COLO829 (cell line): Measurements from ENCODE around the gene RNASET2.

Experiments used
- DNase-seq: peaks from one replicate; pipeline ENCODE4 v3.0.0; 2012; ENCODE audit warnings: low spot score

The RNASET2 gene

DNA sequence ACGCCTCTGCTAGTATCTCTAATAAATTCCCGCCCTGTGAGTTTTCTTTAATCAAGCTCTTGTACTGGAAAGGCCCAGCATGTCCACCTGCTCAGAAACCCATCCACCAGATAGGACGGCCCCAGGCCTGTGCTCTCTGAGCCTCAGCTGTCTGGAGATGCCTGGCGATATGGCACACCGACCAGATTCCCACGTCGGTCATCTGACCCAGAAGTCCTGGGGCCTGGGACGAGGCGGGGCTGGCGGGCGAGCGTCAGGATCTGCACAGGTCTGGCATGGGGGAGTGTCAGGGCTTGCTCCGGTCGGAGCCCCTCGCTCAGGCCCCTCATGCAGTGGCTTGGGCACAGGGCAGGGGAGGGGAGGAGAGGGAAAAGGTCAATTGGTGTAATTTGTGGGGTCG lies 10.2 kb downstream of the RNASET2 start:
- no peak for DNase-seq

DNA sequence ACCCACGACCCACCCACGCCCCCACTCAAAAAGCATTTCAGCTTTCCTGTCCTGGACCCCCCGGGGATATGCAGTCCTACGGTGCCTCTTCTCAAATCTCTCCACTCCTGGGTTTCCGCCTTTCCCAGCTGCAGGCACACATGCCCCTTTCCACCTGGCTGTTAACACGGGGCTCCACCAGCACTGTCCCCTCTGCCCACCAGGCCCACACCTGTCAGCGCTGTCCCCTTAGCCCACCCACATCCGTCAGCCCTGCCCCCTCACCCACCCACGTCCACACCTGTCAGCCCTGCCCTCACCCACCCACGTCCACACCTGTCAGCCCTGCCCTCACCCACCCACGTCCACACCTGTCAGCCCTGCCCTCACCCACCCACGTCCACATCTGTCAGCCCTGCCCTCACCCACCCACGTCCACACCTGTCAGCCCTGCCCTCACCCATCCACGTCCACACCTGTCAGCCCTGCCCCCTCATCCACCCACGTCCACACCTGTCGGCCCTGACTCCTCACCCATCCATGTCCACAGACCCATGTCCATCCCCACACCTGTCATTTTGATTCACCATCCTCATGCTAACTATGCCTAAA lies 11.6 kb downstream of the RNASET2 start:
- DNase-seq = no peak

DNA sequence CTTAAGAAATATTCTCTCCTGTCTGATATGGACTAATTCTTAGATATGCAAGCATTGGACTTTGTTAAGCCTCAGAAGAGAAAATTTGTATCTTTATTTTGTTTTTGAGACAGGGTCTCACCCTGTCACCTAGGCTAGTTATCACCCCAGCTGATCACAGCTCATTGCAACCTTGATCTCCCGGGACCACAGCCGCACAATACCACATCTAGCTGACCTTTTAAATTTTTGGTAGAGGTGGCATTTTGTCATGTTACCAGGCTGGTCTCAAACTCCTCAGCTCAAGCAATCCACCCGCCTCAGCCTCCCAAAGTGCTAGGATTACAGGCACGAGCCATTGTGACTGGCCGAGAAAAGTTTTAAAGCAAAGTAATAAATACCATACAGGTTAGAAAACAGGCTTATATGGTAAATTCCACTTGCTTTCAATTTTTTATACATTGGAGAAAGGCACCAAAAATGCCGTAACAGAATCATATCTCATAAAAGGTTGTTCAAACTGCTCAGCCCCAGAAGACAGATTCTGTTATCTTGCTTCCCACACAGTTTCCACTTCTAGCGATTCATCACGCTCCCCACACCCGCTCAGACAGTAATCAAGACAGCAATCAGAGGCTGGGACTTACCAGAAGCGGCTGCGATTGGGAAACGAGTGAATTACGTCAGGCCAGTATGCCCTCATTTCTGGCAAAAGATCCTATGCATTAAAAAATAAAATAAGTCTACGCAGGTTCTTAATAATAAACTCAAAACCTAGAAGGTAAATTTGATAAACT lies 13.8 kb downstream of the RNASET2 start:
- DNase-seq = no peak

DNA sequence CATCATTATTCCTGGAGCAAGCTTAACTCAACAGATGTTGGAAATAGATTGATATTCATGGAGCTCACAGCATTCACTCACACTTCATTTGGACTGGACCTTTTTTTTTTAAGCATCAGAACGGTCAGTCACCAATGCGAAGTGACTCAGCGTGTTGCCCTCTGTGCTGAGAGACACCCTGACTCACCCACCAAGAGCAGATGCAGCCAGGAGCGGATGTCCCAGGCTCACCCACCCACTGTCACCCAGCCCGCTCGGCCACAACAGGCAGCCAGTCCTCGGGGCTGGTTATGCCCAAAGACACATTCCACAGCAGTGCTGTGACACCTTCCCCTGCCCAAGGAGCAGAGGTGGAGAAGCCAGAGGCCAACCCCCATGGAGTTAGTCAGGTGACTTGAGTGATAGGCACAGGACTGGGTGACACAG lies 15.7 kb downstream of the RNASET2 start:
- no peak for DNase-seq

DNA sequence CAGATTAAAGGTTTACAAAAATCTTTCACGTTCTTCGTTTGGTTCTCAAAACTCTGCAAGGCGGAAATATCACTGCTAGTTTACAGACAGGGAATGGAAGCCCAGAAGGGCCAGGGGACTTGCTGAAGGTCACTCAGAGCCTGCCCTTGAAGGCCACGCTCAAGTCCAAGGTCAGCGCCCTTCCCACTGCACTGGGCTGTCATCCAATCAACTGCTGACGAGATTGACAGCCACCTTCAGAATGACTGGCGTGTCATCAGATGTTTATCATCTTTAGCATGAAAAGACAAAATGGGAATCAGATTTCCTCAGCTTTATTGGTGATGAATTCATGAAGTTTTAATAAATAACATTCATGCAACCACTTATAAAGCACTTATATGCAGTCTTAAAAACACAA lies 16.5 kb downstream of the RNASET2 start:
- no peak for DNase-seq

DNA sequence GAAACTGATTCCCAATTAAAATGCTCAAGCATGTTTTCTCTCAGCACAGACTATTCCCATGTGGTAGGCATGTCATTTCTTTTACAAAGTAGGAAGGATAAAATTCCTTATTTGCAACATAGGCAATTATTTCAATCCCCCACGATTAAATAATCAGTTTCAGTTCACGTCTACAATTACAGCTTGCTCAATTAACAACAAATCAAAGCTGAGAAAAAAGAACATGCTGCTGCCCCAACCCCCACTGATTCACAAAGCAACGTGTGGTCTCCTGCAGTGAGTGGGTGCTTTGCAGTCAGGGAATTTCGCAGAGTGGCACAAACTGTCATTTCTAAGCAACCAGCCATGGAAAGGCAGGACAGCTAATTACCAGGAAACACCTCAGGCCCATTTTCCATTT lies 17.0 kb downstream of the RNASET2 start:
- DNase-seq = no peak

DNA sequence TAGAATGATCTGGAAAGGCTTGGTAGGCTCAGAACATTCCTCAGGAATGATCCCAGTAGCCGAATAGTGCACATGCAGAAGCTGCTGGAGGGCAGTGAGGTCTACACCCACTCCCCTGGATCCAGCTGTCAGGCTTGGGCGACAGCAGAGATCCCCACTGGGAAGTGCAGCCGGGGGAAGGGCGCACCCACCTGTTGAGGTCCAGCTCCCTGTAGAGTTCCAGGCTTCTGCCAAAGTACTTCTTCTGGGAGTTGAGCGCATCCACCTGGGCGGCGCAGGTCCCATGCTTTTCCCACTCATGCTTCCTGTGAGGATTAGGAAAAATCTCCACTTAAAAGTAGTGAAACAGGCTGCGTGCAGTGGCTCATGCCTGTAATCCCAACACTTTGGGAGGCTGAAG lies 17.6 kb downstream of the RNASET2 start:
- no peak for DNase-seq

DNA sequence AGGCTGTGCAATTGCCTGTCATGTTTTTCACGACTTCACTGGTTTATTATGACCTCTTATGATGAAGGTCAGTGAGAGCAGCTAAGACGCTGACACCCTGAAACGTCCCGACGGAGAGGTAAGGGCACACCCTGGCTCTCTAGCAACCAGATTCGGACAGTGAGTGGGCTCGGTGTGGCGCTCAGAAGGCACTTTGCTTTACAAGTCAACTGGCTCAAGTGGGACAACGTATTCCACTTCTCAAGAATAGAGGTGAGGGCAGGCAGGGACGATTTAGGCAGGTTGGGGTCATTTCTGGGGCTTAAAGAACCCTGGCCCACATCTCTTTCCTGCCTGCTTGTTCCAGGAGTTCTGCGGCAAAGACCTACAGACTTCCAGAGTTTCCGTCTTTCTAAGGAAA lies 18.2 kb downstream of the RNASET2 start:
- DNase-seq = no peak

DNA sequence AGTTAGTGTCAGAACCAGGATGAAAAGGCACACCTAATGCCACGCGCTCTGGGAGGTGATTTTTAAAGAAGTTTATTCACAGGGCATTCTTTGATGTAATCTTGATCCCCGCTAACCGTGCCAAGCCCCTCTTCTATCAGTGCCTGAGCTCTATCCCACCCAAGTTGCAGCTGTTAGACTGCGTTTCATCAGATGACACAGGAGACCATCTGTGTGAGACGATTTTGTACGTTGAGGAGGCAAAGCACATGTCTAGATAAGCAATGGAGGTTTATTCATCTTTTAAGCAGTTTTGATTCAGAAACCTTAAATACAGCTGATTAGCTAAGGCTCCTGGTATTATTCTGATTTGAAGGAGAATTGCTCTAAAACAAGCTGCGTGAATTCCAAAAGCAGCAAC lies 18.6 kb downstream of the RNASET2 start:
- no peak for DNase-seq

DNA sequence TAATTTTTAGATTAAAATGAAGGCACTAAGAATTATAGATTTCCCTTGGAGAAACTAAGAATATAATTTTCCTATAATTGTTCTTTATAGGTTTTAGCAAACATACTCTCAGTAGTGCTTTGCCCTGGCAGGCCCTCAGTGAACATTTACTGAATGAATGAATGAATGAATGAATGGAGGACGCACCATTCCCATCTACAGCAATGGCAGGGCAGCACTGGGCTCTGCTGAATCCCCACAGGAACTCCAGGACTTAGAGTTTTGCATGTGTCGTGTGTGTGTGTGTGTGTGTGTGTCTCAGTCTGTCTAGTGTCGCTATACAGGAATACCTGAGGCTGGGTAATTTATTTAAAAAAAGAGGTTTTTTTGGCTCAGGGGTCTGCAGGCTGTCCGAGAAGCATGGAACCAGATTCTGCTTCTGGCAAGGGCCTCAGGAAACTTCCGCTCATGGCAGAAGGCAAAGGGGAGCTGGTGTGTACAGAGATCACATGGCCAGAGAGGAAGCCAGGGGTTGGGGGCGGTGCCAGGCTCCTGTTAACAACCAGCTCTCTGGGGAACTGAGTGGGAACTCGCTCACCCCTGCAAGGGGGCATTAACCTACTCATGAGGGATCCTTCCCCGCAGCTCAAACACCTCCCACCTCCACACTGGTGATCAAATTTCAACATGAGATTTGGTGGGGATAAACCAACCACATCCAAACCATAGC lies 20.1 kb downstream of the RNASET2 start:
- DNase-seq = no peak

DNA sequence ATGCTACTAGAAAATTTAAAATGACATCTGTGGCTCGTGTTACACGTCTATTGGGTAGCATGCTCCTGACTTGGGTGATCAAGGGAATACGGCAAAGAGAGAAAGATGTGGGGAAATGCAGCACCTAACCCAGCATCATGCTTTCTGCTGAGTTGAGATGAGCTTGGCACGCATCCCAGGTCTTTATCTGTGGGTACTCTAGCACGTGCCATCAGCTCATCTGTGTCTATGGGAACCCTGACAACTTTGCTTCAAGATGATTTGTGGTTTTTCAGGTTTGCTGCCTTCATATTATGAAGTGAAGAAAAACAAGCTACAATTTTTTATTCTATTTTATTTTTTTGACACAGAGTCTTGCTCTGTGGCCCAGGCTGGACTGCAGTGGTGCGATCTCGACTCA lies 21.0 kb downstream of the RNASET2 start:
- no peak for DNase-seq

DNA sequence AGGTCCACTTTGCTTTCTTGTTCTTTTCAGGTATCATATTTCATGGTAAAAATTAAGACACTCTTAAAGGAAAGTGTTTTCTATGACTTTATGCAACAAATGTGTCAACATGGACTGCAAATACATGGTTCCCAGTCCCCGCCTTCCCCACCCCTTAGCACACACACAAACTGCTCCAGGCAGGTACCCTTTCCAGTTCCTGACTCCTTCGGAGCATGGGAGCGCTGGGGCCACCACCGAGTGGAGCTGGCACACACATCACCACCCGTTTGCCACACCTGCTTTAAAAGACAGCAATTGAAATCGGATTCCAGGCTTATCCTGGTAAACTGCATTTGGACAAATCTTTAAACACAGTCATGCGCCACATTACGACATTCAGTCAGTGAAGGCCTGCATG lies 22.2 kb downstream of the RNASET2 start:
- DNase-seq = no peak

DNA sequence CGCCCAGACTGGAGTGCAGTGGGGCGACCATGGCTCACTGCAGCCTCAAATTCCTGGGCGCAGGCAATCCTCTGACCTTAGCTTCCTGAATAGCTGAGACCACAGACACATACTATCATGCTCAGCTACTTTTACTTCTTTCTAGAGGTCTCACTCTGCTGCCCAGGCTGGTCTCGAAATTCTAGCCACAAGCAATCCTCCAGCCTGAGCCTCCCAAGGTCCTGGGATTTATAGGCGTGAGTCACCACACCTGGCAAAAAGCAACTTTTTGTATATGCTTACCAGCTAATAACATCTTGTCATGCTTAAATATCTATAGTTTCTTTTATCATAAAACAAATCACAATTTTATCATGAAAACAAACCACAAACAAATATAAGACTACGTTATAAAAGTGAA lies 23.0 kb downstream of the RNASET2 start:
- no peak for DNase-seq

DNA sequence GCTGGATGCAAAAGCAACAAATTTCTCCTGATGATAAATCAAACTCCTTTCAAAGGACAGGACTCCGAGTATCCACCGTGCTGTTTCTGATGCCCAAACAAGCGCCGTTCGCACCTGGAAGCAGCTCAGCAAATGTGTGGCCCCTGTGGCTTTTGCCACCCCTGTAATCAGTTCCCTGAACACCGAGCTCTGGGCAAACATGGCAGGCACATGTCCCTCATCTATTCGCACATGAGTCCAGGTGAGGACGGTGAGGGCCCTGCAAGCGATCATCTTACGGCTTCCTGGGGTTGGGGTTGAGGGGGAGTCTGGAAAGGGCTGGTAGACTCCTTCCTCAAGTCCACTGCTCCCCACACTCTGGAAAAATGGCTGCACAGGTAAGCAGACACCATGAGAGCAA lies 23.7 kb downstream of the RNASET2 start:
- DNase-seq = no peak

DNA sequence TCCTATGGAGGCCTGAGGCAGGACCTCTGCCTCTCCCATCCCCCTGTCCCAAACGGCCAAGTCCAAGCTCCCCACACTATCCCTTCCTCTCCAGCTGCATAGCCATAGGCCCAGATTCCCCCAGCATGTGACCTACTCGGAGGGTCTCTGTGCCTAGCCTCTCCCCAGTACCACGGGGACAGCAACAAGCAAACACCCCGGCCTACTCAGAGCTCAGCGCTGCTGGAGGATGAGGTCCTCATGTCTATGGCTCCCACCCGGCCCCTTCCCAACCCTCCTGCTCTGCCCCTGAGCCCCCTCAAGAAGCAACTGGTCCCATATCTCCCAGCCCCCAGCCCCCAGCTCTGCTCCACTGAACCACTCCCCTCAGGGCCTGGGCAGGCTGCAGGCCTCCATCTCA lies 24.2 kb downstream of the RNASET2 start:
- DNase-seq = no peak

DNA sequence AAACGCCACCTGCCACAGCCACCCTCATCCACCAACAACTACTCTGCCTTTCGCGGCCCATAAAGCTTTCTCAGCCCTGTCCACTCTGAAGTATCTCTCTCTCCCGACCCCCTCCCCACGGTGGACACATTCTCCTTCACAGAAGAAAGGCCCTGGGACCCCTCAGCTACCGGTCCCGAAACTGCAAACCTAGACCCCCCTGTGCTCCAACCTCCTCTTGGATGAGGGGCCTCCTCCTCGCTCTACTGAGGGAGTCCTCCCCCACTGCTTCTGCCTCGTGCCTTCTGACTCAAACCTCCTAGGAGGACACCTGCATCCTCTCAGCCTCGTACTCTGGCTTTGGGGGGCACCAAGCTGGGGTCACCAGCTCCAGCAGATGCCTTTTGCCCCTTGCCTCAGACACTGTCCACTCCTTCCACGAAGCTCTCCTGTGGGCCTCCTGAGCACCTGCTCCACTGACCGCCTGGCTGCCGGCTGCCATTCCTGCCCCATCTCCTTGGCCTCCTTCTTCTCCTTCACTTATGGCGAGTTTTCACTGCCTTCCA lies 24.9 kb downstream of the RNASET2 start:
- no peak for DNase-seq

DNA sequence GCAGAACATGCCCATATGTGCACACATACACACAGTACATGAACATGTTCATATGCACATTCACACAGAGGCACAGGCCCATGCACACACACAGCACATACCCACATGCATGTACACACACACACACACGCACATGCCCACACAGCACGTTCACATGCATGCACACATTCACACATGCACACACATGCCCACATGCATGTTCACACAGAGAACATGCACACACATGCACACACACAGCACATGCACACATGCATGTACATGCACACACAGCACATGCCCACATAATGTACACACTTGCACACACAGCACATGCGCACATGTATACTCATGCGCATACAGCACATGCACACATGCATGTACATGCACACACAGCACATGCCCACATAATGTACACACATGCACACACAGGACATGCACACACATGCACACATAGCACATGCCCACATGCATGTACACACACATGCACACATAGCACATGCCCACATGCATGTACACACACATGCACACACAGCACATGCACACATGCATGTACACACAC lies 25.9 kb downstream of the RNASET2 start:
- no peak for DNase-seq

DNA sequence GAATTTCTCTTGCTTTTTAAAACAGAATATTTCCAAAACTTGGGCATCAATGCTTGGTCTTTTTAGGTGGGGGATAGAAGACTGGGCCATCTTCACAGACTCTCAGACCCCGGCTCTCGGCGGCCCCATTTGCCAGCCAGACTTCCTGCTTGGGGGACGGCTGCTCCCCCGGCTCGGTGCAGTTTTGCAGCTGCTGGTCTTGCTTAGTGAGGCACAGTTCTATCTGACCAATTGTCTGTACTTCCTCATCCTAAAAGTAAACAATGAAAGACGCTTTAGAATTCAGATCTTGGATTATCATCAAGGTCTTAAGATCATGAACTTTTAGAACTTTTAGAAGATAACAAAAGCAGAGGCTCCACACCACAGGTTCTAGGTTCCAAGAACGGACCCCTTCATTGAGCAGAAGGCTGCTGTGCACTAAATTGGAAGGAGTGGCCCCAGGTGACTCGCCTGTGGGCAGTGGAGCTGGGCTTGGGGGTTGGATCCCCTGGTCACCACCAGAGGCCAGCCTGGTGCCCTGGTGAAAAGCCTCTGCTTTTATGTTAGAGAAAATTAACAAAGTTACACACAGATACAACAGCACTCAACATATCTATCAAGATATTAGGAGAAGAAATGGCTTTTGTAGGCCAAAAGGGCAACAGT lies 26.7 kb downstream of the RNASET2 start:
- DNase-seq = no peak

DNA sequence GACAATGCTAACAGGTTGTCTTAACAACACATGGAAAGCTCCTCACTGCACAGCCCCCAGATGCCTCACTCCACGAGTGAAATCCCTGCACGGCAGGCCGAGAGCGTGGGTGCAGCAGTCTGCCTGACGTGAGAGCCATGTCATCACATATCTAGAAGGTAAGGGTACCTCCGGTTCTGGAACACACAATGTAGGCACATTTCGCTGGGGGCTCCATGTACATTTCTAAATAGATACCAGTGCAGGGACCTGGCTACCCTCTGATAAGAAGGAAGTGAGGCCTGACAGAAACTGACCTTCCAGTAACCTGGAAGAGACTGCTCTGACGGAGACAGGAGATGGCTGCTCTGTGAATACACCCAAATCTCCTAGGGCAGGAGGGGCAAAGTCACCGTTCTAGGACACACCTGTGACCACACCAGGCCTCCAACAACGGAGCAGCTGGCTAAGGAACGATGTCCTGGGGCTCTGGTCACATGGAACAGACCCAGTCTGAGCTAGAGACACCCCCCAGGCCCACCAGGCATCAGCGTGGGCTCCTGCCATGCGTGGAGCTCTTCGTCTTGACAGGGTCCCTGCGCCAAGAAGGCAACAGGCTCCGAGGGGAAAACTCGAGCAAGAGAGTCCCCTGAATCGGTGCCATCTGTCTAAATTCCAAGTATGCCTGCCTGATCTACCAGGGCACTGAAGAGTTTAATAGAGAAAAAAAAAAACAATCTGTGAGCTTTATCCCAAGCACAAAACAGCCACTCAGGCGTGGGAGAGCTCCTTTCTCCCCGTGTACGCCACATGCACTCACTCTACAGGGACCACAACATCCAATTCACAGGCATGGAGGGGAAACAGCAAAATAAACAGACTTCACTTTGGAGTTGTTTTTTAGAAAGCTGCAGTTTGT lies 27.5 kb downstream of the RNASET2 start:
- no peak for DNase-seq

DNA sequence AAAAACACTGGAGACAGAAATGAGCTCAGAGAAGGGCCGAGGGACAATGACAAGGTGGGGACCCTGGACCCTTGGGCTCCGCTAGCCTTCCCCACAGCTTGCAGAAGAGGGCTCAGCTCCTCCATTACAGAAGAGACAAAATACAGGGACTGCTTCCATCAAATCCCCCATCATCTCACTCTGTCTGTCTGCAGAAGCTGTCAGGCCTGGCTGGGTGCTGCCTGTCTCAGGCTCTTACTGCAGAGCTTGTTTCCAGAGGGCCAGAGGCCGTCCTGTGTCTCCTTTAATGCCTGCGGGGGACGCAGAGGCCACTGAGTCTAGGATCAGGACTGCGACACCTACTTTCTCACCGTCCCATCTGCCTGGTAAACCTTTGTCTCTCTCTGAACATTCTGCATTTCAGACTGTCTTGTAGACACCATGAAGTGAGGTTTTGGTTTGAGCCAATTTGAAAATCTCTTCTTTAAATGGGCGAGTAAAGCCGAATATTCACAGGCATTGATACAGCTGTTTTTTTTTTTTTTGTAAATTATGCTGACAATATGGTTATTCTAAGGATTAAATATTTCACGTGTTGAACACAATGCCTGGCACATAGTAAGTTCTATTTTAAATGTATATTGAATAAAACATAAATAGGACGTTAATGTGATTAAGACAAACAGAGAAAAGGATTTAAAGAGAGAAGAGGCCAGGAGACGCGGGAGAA lies 28.3 kb downstream of the RNASET2 start:
- peak; percentile 10 for DNase-seq
